Measurements from ENCODE around the gene ABLIM2.
A peak's percentile ranks its signal among the peaks of the same experiment; 100 is the strongest.

Gene ABLIM2

GRCh38 chr4:7989654-7990053, 169.0 kb downstream of the ABLIM2 start:
- H3K4me3 ChIP-seq (ENCODE audit: low read depth, low read length): no peak overlapping the region
- TF ChIP-seq, protein P1, sequence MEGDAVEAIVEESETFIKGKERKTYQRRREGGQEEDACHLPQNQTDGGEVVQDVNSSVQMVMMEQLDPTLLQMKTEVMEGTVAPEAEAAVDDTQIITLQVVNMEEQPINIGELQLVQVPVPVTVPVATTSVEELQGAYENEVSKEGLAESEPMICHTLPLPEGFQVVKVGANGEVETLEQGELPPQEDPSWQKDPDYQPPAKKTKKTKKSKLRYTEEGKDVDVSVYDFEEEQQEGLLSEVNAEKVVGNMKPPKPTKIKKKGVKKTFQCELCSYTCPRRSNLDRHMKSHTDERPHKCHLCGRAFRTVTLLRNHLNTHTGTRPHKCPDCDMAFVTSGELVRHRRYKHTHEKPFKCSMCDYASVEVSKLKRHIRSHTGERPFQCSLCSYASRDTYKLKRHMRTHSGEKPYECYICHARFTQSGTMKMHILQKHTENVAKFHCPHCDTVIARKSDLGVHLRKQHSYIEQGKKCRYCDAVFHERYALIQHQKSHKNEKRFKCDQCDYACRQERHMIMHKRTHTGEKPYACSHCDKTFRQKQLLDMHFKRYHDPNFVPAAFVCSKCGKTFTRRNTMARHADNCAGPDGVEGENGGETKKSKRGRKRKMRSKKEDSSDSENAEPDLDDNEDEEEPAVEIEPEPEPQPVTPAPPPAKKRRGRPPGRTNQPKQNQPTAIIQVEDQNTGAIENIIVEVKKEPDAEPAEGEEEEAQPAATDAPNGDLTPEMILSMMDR (IDR thresholded peaks at IDR 0.05; ENCODE audit: low read depth, low read length): no peak

DNA sequence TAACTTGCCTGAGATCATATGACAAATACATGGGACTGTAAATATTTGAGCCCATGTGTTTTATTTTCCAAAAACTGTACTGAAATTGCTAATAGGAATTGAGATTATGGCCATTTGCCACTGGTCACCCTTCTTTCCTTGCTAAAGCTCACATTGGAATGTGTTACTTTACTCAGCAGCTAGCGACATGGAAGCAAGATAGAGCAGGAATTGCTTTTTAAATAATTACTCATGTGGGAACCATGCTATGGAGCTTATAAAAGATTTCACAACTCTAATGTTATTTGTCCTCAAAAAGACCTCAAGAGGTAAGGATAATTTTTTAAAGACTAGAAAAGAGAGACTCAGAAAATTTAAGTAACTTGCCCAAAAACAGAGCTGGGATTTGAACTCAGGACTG, 170.2 kb downstream of the ABLIM2 start:
- TF ChIP-seq, protein P1 (IDR thresholded peaks at IDR 0.05; ENCODE audit: low read depth, low read length): no peak
- H3K4me3 ChIP-seq (ENCODE audit: low read depth, low read length): no peak overlapping the region

GRCh38 chr4:7987148-7987989, 171.2 kb downstream of the ABLIM2 start:
- TF ChIP-seq, protein P1 (IDR thresholded peaks at IDR 0.05; ENCODE audit: low read depth, low read length): peak; percentile 89
- H3K4me3 ChIP-seq (ENCODE audit: low read depth, low read length): no peak overlapping the region

DNA sequence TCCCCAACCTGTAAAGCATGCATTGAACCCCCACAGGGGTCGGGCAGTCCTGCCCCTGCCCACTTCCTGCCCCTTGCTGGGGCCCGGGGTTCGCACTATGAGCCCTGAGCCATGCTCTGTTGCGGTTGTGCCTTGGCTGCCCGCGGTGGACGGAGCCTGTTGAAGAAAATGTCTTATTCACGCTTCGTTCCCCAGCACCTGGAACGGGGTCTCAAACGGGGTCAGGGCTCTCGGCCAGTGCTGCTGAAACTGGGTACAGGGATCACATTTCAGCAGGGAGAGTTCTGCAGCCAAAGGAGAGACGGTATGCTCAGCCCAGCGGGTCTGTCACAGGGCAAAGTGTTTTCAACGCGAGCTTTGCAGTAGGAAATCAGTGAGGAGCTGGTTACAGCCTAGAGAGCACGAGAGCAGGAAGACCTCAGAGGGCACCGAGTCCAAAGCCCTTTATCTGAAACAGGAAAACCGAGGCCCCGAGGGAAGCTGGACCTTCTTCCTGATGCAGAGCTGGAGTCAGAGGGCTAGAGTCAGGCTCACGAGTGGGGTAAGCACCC, 172.6 kb downstream of the ABLIM2 start:
- no peak overlapping the region for H3K4me3 ChIP-seq (ENCODE audit: low read depth, low read length)
- TF ChIP-seq, protein P1 (IDR thresholded peaks at IDR 0.05; ENCODE audit: low read depth, low read length): no peak

DNA sequence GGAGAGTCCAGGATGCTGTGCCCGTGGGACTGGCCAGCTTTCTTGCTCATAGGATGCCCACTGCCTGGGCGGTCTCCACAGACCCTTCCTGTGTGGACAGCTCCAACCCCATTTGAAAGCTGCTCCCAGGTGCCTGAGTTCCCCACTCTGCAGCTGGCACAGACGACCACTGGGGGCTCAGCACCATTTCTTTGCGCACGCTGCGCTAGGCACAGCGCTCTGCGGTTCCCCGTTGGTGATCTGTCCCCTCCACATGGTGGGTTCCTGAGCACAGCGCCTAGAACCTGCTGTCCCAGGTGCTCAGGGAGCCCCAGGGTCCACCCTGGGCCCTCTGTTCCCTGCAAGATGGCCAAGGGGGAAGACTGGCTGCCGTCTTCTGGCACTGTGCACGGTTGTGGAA, 173.5 kb downstream of the ABLIM2 start:
- TF ChIP-seq, protein P1 (IDR thresholded peaks at IDR 0.05; ENCODE audit: low read depth, low read length): no peak
- no peak overlapping the region for H3K4me3 ChIP-seq (ENCODE audit: low read depth, low read length)

- H3K4me3 ChIP-seq (ENCODE audit: low read depth, low read length): no peak overlapping the region
- TF ChIP-seq, protein P1 (IDR thresholded peaks at IDR 0.05; ENCODE audit: low read depth, low read length): no peak
Observed at GRCh38 chr4:7984286-7984925, 174.2 kb downstream of the ABLIM2 start.

- TF ChIP-seq, protein P1 (IDR thresholded peaks at IDR 0.05; ENCODE audit: low read depth, low read length): no peak
- no peak overlapping the region for H3K4me3 ChIP-seq (ENCODE audit: low read depth, low read length)
Observed at GRCh38 chr4:7983296-7983695, 175.3 kb downstream of the ABLIM2 start.
